ENCODE measurements around the gene SDHC. TPM values are rescaled to one million over a fixed set of nuclear protein-coding genes. Genes with fewer than 3 reads are reported as not detected.
"Not testable (repeated sequence)": the region's sequence is repeated elsewhere in the genome, so short reads cannot be mapped to it uniquely, and the experiment has no call there.

SDHC gene
- total RNA-seq, 1 donor from 2014 or later: 185 TPM

GRCh38 chr1:161311595-161312181 is 2.5 kb upstream of the SDHC start:
- no peak for ATAC-seq

GRCh38 chr1:161313554-161314200 is 504 bp upstream of the SDHC start:
- no peak for ATAC-seq

- not testable (repeated sequence) for ATAC-seq
Observed at GRCh38 chr1:161315841-161316674, 1.9 kb downstream of the SDHC start.

DNA sequence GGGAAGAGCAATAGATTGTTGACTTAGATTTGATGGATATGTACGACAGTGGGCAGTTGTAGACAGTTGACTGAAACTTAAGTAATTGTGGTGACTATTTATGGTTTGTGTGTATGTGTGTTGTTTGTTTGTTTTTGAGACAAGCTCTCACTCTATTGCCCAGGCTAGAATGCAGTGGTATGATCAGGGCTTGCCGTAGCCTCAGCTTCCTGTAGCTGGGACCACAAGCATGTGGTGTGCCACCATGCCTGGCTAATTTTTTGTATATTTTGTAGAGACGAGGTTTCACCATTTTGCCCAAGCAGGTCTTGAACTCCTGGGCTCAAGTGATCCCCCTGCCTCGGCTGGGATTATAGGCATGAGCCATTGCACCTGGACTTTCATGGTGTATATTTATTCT is 9.8 kb downstream of the SDHC start:
- ATAC-seq: no peak

DNA sequence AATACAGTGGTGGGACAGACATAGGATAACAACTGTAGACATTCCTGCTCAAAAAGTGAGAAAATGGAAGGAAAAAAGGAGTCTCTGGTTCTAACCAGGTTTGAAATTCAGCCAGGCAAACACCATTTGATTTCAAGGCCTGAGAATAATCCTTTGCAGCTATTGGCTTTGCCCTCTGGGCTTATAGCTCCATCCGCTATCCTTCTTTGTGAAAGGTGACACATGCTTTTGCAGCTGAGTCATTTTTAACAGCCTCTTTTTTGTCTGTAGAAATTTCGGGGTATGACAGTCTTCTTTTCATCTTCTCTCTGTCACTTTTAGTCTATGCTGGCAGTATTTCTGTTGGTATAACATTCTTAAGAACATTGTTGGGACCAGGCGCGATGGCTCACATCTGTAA is 16.2 kb downstream of the SDHC start:
- ATAC-seq: peak; percentile 37

DNA sequence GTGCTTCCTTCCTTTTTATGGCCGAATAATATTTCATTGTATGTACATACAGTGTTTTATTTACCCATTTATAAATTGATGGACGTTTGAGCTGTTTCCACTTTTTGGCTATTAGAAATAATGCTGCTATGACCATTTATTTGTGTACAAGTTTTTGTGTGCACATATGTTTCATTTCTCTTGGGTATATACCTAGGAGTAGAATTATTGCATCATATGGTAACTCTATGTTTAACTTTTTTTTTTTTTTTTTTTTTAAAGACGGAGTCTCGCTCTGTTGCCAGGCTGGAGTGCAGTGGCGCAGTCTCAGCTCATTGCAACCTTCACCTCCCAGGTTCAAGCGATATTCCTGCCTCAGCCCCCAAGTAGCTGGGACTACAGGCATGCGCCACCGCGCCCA is 19.0 kb downstream of the SDHC start:
- ATAC-seq: no peak

GRCh38 chr1:161335796-161336195 is 21.6 kb downstream of the SDHC start:
- no peak for ATAC-seq

DNA sequence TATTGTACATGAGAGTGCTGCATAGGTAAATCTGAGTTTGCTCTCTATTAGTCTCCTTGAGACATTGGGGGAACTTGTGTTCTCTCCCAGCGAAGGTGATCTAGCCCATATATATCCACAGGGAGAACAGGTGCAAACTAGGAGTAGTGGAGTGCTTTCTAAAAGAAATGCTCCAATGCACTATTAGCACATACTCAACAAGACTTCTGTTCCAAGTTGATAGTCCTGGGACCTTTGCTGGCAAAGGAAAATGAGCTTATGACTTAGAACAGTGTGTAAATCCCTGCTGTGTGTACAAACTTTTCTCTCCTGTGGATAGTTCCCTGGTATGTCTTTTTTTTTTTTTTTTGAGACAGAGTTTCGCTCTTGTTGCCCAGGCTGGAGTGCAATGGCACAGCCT is 28.0 kb downstream of the SDHC start:
- no peak for ATAC-seq

DNA sequence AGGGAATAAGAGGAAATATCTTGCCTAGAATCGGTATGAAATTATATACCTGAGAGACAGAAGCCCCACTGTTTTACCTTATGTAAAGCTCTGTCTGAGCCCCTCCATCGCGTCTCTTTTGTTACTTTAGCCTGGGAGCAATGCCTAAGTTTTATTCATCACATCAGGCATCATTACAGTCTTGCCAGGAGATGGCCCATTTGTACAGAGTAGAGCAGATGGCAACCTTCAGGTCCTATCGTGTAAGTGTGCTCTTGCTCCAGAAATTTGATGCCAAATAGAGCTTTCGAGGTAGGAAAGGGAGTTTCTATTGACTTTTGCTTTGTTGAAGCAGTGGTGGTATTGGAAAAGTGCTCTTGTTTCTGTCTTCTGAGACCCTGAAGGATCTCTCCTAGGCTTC is 28.6 kb downstream of the SDHC start:
- ATAC-seq: no peak

DNA sequence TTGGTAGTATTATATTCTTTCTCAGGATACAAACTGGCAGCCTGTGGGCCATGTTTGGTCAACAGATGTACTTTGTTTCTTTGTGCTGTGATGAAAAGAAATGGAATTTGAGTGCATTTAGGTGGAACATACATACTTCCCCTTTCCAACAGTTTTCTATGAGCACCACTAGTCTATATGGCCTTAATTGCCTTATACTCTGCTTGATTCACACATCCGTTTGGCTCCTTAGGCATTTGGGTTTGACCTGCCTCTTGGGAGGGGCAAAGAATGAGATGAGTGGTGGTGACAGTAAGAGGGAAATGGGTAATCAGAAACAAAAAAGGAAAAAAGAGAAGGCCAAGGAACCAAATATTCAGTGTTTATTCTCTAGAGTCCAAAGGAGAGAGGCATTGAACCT is 36.5 kb downstream of the SDHC start:
- no peak for ATAC-seq

DNA sequence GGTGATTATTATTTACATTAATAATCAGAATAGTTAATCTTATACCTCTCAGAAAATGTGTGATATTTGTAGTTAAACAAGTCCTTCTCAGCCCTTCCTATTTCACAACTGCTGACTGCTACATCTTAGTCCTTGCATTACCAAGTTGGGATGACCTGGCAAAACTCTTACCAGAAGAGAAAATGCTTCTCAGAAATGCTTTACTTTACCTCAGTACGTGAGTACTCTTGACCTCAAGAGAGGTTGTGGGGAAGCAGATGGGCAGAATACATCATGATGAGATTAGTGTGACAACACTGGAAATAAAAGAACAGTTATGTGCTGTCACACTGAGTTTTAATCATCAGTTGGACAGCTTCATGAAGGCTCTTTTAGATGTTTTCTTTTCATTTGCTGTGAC is 37.3 kb downstream of the SDHC start:
- ATAC-seq: no peak

DNA sequence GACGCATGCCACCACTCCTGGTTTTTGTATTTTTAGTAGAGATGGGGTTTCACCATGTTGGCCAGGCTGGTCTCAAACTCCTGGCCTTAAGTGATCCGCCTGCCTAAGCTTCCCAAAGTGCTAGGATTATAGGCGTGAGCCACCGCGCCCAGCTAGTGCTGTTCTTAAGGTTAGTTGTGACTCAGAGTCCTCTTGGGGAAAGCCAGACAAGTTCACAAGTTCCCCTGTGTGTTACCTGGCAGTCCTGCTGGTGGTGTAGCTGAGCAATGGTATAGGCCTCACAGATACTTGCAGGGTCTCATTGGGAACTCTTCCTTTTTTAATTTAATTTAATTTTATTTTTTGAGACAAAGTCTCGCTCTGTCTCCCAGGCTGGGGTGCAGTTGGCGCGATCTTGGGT is 42.9 kb downstream of the SDHC start:
- ATAC-seq: peak; percentile 75

GRCh38 chr1:161359291-161359690 is 45.1 kb downstream of the SDHC start:
- ATAC-seq: peak; percentile 37

- no peak for ATAC-seq
Observed at GRCh38 chr1:161364332-161364731, 50.2 kb downstream of the SDHC start.

DNA sequence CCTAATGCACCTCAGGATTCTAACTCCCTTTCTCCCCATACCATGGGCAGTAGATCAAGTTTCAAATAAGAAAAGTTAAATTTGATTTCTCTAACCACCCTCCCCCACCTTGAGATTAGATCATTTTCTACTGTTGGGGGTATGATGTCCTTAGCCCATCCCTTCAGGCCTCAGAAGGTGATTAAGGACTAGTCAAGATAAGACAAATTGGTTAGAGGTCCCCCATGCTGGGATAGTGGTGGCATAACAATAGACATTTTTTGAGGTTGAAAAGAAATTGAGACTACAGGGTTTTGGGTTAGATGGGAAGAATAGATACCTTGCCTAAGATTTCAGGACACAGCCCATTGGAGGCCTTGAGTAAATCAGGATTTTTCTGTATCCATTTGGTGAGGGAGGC is 51.0 kb downstream of the SDHC start:
- ATAC-seq: no peak

DNA sequence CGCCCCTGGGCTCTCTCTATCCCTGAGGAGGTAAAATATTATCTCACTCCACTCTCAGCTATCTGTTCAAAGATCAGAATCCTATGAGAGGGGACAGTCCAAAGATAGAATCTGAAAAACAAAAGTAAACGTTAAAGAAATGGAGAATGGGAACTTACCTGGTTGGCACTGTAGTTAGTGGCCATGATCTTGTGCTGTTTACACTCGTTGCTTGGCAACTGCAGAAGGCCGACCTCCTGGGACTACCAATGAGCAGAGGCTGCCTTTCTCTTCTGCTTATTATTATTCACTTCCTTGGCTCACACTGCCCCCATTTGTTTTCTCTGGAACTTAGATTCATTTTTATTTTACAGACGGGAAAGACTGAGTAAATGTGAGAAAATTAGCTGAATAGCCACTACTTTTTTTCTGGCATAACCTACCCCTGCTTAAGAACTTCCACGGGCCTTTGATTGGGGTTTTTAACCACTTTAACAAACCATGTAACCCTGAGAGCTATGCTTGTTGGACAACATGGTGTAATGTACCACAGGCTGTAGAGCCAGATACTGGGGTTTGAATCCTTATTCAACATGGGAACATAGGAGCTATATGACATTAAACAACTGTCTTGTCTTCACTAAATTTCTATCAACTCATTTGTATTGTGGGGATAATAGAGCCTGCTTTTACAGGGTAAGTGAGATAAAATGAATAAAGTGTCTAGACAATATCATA is 53.7 kb downstream of the SDHC start, which contains the start of gene CFAP126:
Gene CFAP126, minus strand, starts transcription at position 193 of the 717 bp plus-strand sequence. Its CDS starts 8 bp downstream, at position 185.
- ATAC-seq: peak; percentile 90

- ATAC-seq: no peak
Observed at GRCh38 chr1:161373442-161373841, 59.3 kb downstream of the SDHC start.

- no peak for ATAC-seq
Observed at GRCh38 chr1:161374373-161374772, 60.2 kb downstream of the SDHC start.

GRCh38 chr1:161378014-161378413 is 63.8 kb downstream of the SDHC start:
- ATAC-seq: no peak

GRCh38 chr1:161379071-161379470 is 64.9 kb downstream of the SDHC start:
- ATAC-seq: no peak

DNA sequence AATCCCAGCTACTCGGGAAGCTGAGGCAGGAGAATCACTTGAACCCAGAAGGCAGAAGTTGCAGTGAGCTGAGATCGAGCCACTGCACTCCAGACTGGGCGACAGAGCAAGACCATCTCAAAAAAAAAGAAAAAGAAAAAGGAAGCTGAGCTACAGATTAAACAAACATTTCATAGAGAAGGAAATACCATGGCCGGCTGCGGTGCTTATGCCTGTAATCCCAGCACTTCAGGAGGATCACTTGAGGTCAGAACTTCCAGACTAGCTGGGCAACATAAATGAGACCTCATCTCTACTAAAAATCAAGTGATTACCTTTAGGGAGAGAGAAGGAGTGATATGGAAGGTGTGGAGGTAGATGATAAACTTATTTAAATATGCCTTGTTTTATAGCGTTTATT is 67.5 kb downstream of the SDHC start:
- ATAC-seq: no peak

DNA sequence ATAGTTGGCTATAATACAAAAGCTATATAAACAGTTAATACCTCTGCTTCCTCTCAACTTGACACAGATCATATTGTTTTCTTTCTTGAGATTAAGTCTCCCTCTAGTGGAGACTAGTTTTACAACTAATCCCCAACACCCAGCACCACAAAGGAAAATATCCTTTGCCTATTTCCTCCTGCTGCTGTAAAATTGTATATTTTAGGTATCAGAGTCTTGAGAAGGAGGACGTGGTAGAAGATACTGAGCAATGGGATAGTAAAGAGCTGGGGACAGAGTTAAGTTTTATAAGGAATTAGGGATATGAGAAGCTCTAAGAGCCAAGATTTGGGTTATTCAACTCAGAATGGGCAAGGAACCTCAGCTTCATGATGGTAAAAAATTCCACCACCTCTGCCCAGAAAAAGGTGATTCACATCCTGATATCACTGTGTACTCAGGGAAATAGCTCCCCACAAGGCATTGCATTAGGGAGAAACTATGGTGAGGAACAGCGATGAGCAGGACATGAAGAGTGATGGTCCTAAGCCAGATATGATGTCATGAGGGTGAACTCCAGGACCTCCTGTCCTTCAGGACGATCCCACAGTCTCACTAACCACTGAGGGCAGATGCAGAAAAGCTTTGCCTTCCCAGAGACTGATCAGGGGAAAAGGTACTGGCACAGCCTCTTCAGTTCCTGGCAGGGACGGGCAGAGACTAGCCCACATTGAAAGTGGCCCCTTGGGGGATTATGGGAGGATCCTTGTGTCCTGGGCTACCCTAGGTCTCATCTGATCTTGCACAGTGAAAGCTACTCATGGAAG is 68.2 kb downstream of the SDHC start:
- ATAC-seq: peak; percentile 75
